HepG2 (cell line): ENCODE results near the gene GSK3A. TPM values are rescaled to one million over a fixed set of nuclear protein-coding genes. Genes with fewer than 3 reads are reported as not detected.

Experiments used
- GATA4 ChIP-seq: sonication (generic); IDR thresholded peaks from 2 replicates; pipeline ENCODE4 v1.6.1; 2016; ENCODE audit warnings: antibody characterized with exemption, low read depth, borderline replicate concordance
- KDM3A ChIP-seq: IDR thresholded peaks from 2 replicates; pipeline ENCODE4 v1.6.1; 2018; ENCODE audit warnings: low read depth, missing compliant biosample characterization
- SATB2 ChIP-seq: sonication (generic); formaldehyde crosslinking; IDR thresholded peaks from 2 replicates; pipeline ENCODE4 v1.5.0; 2020; ENCODE audit warnings: missing genetic modification reagents
- SMYD3 ChIP-seq: sonication (generic); formaldehyde crosslinking; IDR thresholded peaks from 2 replicates; pipeline ENCODE4 v1.8.1; 2023; ENCODE audit warnings: mild to moderate bottlenecking, missing genetic modification reagents
- ZBTB38 ChIP-seq: sonication (generic); formaldehyde crosslinking; IDR thresholded peaks from 2 replicates; pipeline ENCODE4 v1.5.1; 2020; ENCODE audit warnings: mild to moderate bottlenecking, missing genetic modification reagents
- ZFX ChIP-seq: sonication (generic); formaldehyde crosslinking; IDR thresholded peaks from 2 replicates; pipeline ENCODE4 v1.4.0; 2020; ENCODE audit warnings: mild to moderate bottlenecking, low read depth, missing genetic modification reagents, moderate library complexity
- ZFY ChIP-seq: sonication (generic); formaldehyde crosslinking; IDR thresholded peaks from 2 replicates; pipeline ENCODE4 v1.4.0; 2020; ENCODE audit warnings: missing genetic modification reagents
- ZNF138 ChIP-seq: sonication (generic); formaldehyde crosslinking; IDR thresholded peaks from 2 replicates; pipeline ENCODE4 v1.5.0; 2020; ENCODE audit warnings: mild to moderate bottlenecking, low read depth, missing genetic modification reagents
- ZNF382 ChIP-seq: sonication (generic); formaldehyde crosslinking; IDR thresholded peaks from 2 replicates; pipeline ENCODE4 v1.5.0; 2020; ENCODE audit warnings: missing genetic modification reagents, mild to moderate bottlenecking, borderline replicate concordance
- ZNF414 ChIP-seq: sonication (generic); formaldehyde crosslinking; IDR thresholded peaks from 2 replicates; pipeline ENCODE4 v1.5.0; 2020; ENCODE audit warnings: missing genetic modification reagents
- ZNF615 ChIP-seq: sonication (generic); formaldehyde crosslinking; IDR thresholded peaks from 2 replicates; pipeline ENCODE4 v1.5.0; 2020; ENCODE audit warnings: mild to moderate bottlenecking, missing genetic modification reagents, borderline replicate concordance
- ZNF768 ChIP-seq: sonication (generic); formaldehyde crosslinking; IDR thresholded peaks from 2 replicates; pipeline ENCODE4 v1.4.0; 2020; ENCODE audit warnings: missing genetic modification reagents
- ZNF782 ChIP-seq: sonication (generic); formaldehyde crosslinking; IDR thresholded peaks from 2 replicates; pipeline ENCODE4 v1.4.0; 2020; ENCODE audit warnings: missing genetic modification reagents, mild to moderate bottlenecking, borderline replicate concordance
- ZSCAN5A ChIP-seq: sonication (generic); formaldehyde crosslinking; IDR thresholded peaks from 2 replicates; pipeline ENCODE4 v1.8.0; 2022; ENCODE audit warnings: mild to moderate bottlenecking, missing genetic modification reagents, borderline replicate concordance
- polyA plus RNA-seq, 8 experiments: library from polyadenylated mRNA; depleted of rRNA in 3 of 8; stranded (reverse) in 7 of 8; unstranded in 1 of 8; fragments of >200 nt; fragmentation: Illumina TruSeq in 4 of 8; extraction: Trizol in 4 of 8; gene quantifications; 2 replicates each; pipeline versions ENCODE4 v1.2.1 to v1.2.3, GENCODE V29; 2011 to 2016; ENCODE audit warnings: low read depth in 4 of 8, missing spikeins in 1 of 8, mixed read lengths in 1 of 8; ENCODE audit not compliant: insufficient read depth in 1 of 8
- total RNA-seq, 5 experiments: library from RNA; depleted of rRNA; stranded (reverse); fragments of >200 nt; fragmentation: Illumina TruSeq; extraction: Trizol; gene quantifications; 2 replicates each; pipeline ENCODE4 v1.2.3, GENCODE V29; 2016; ENCODE audit warnings: low read depth in 1 of 5
- TF ChIP-seq, protein P1 (sequence below): sonication (generic); formaldehyde crosslinking; IDR thresholded peaks from 2 replicates; pipeline ENCODE4 v1.4.0; 2020; ENCODE audit warnings: low read depth, mild to moderate bottlenecking, missing genetic modification reagents
- TF ChIP-seq, protein P2 (sequence below): sonication (generic); formaldehyde crosslinking; IDR thresholded peaks from 2 replicates; pipeline ENCODE4 v1.5.0; 2020; ENCODE audit warnings: mild to moderate bottlenecking, missing genetic modification reagents
- TF ChIP-seq, protein P3 (sequence below): sonication (generic); formaldehyde crosslinking; IDR thresholded peaks from 2 replicates; pipeline ENCODE4 v1.4.0; 2020; ENCODE audit warnings: missing genetic modification reagents, borderline replicate concordance
- TF ChIP-seq, protein P4 (sequence below): sonication (generic); formaldehyde crosslinking; IDR thresholded peaks from 2 replicates; pipeline ENCODE4 v1.4.0; 2020; ENCODE audit warnings: mild to moderate bottlenecking, missing genetic modification reagents

GSK3A gene
- total and polyA plus RNA-seq, 2 of the 13 experiments (the other 11 are each of a cell fraction or from before 2014, with no cell fraction given), result 16.9 to 52.5 TPM

DNA sequence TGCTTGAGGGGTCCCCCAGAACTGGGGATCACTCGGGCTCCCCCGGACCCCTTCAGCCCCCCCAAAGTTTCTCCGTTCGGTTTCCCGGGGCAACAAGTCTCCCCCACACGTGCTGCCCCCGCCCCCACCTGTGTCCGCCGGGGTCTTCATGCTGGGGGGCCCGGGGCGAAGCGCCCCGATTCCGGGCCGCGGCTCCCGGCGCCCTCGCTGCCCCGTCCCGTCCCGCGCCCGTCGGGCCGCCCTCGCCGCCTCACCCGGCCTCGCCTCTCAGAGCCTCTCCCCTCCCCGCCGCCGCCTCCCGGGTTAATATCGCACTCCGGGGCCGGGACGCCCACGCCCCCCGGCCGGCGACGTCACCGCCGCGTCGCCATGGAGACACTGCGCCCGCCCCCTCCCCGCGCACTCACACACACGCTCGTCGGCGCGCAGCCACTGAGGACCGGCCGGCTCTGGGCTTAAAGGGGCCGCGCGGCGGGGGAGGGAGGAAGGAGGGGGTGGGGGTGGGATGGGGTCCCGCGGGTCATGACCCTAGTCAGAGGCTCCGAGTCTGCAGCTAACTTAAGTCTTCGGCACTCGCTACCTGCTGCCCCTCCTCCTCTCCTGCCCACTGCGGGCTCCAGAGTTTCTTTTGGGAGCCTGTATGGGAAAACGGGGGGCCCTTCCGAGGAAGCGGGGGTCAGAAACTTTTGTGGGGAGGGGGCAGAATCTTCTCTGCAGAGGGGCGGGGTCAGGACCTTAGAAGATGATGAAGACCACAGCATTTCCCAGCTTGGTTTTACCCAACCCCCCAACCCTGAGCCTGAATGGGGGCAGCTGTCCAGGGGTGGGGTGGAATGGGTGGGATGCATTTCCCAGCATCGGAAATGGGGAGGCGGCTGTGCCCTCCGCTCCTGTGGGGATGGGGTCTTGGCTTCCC is 12.7 kb upstream of the GSK3A start, which contains the start of gene ERF (continued):
- TF ChIP-seq ZSCAN5A (CRISPR knock-in tag) (0 out of 2 replicates have a peak, but pooled peaks have one; percentile 13), ZFX (CRISPR knock-in tag) (no peak), ZNF782 (CRISPR knock-in tag) (no peak), ZNF382 (CRISPR knock-in tag) (no peak), KDM3A (CRISPR knock-in tag) (no peak; the same call in 1 of the 2 replicates), ZBTB38 (CRISPR knock-in tag) (no peak), GATA4 (no peak; the same call in 1 of the 2 replicates), ZNF138 (no peak), SMYD3 (CRISPR knock-in tag) (no peak), ZNF768 (CRISPR knock-in tag) (no peak), SATB2 (CRISPR knock-in tag) (no peak), ZNF414 (CRISPR knock-in tag) (no peak), ZNF615 (CRISPR knock-in tag) (no peak), ZFY (CRISPR knock-in tag) (peak; percentile 42; the same call in 1 of the 2 replicates)
- TF ChIP-seq, protein P1, sequence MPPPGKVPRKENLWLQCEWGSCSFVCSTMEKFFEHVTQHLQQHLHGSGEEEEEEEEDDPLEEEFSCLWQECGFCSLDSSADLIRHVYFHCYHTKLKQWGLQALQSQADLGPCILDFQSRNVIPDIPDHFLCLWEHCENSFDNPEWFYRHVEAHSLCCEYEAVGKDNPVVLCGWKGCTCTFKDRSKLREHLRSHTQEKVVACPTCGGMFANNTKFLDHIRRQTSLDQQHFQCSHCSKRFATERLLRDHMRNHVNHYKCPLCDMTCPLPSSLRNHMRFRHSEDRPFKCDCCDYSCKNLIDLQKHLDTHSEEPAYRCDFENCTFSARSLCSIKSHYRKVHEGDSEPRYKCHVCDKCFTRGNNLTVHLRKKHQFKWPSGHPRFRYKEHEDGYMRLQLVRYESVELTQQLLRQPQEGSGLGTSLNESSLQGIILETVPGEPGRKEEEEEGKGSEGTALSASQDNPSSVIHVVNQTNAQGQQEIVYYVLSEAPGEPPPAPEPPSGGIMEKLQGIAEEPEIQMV (CRISPR knock-in tag), result no peak
- TF ChIP-seq, protein P2, sequence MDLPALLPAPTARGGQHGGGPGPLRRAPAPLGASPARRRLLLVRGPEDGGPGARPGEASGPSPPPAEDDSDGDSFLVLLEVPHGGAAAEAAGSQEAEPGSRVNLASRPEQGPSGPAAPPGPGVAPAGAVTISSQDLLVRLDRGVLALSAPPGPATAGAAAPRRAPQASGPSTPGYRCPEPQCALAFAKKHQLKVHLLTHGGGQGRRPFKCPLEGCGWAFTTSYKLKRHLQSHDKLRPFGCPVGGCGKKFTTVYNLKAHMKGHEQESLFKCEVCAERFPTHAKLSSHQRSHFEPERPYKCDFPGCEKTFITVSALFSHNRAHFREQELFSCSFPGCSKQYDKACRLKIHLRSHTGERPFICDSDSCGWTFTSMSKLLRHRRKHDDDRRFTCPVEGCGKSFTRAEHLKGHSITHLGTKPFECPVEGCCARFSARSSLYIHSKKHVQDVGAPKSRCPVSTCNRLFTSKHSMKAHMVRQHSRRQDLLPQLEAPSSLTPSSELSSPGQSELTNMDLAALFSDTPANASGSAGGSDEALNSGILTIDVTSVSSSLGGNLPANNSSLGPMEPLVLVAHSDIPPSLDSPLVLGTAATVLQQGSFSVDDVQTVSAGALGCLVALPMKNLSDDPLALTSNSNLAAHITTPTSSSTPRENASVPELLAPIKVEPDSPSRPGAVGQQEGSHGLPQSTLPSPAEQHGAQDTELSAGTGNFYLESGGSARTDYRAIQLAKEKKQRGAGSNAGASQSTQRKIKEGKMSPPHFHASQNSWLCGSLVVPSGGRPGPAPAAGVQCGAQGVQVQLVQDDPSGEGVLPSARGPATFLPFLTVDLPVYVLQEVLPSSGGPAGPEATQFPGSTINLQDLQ (CRISPR knock-in tag), result no peak
- TF ChIP-seq, protein P3, sequence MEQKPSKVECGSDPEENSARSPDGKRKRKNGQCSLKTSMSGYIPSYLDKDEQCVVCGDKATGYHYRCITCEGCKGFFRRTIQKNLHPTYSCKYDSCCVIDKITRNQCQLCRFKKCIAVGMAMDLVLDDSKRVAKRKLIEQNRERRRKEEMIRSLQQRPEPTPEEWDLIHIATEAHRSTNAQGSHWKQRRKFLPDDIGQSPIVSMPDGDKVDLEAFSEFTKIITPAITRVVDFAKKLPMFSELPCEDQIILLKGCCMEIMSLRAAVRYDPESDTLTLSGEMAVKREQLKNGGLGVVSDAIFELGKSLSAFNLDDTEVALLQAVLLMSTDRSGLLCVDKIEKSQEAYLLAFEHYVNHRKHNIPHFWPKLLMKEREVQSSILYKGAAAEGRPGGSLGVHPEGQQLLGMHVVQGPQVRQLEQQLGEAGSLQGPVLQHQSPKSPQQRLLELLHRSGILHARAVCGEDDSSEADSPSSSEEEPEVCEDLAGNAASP (CRISPR knock-in tag), result no peak; the same call in 1 of the 2 replicates
- TF ChIP-seq, protein P4, sequence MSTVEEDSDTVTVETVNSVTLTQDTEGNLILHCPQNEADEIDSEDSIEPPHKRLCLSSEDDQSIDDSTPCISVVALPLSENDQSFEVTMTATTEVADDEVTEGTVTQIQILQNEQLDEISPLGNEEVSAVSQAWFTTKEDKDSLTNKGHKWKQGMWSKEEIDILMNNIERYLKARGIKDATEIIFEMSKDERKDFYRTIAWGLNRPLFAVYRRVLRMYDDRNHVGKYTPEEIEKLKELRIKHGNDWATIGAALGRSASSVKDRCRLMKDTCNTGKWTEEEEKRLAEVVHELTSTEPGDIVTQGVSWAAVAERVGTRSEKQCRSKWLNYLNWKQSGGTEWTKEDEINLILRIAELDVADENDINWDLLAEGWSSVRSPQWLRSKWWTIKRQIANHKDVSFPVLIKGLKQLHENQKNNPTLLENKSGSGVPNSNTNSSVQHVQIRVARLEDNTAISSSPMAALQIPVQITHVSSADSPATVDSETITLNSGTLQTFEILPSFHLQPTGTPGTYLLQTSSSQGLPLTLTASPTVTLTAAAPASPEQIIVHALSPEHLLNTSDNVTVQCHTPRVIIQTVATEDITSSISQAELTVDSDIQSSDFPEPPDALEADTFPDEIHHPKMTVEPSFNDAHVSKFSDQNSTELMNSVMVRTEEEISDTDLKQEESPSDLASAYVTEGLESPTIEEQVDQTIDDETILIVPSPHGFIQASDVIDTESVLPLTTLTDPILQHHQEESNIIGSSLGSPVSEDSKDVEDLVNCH (CRISPR knock-in tag), result no peak
